Hypothalamus (tissue), 51 donors: ENCODE data around the gene PLXNA2.

Experiments used
- DNase-seq, 51 donors: peaks; one replicate each; lab custom pipeline; 2025; lab: John Stamatoyannopoulos, UW

PLXNA2 gene

GRCh38 chr1:208169081-208169879 lies 74.9 kb downstream of the PLXNA2 start:
- no peak for DNase-seq

DNA sequence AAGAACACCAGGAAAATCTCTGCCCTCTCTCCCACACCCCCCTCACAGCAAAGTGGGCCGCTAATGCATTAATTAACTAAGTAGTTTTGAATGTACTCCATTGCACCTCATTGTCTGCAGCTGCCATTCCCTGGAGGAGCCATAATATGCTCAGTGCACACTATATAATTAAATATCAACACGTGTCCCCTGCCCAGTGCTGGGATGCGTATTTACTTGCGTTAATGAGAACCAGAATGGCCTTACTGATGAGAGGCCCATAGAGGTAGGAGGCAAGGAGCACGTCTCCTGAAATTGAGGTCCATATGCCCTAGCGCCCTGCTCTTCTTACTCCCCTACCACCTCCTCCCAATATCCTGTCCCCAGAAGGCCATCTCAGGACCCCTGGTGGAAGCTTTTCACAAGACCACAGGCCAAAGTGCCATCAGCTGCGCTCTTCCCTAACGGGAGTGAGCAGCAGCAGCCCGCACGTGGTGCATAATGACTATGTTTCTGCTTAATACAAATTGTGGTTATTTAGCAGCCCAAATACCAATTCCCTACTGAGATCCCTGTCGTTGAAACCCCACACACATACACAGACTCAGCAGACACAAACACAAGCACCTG lies 76.8 kb downstream of the PLXNA2 start:
- no peak for DNase-seq

GRCh38 chr1:208166340-208167138 lies 77.6 kb downstream of the PLXNA2 start:
- DNase-seq: no peak

- no peak for DNase-seq
Observed at GRCh38 chr1:208165659-208166058, 78.5 kb downstream of the PLXNA2 start.

DNA sequence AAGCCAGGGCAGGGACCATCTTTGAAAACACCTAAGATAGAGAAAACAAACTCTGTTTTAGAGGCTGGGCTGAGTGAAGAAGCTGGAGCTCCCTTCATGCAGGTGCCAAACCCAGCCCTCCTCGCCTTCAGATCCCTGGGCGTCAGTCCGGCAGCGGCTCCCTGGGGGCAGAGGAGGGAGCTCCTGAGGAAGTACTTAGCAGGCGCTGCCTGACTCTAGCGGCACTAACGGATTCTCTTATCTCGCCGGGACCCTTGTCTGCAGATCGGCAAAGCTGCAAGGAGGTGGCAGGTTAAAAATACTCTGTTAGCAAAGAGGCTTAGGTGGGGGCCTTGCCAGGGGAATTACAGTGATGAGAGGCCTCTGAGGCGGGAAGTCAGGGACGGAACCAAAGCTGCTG lies 79.6 kb downstream of the PLXNA2 start:
- DNase-seq: no peak

DNA sequence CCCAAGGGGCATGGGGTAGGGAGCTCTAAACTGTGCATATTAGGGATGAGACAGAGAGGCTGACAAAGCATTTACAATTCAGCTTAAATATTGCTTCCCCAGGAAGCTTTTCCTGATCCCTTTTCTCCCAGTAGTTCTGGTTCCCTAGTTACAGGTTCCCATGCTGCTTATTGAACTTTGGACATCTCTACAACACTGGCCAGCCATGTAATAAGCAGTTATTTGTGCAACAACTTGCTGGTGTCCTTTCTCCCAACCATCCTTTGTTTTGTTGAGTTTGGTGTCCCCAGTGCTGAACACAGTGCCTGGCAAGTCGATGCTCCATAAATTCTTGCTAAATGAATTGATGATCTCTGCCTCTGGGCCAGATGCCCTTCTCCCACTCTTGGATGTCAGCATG lies 80.6 kb downstream of the PLXNA2 start:
- no peak for DNase-seq

- no peak for DNase-seq
Observed at GRCh38 chr1:208162903-208163302, 81.3 kb downstream of the PLXNA2 start.

GRCh38 chr1:208161656-208162375 lies 82.4 kb downstream of the PLXNA2 start:
- peak in 1 of 51 donors; percentile 30 for DNase-seq

GRCh38 chr1:208161005-208161404 lies 83.2 kb downstream of the PLXNA2 start:
- DNase-seq: no peak

DNA sequence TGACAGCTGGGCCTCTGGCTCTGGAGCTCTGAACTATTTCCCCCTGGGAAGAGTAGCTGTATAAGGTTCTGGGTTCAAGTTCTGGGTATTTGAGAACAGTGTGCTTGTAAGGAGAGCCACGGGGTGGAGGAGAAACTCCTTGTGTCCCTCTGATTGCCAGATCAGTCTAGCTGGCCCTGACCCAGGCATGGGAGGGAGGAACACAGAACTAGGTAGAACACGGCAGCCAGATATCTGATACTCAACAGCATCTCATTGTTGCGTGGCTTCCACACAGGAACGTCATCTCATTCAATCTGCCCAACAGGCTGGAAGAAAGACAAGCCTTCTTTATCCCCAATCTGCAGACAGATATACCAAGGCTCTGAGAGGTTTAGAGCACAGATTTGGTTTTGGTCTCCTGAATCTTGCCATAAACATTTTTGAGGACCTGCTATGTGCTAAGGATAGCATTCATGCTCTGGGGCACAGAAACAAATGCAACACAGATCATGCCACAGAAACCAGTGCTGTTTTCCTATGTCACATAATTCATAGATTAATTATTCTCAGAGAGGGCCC lies 83.8 kb downstream of the PLXNA2 start:
- no peak for DNase-seq

GRCh38 chr1:208159555-208160258 lies 84.5 kb downstream of the PLXNA2 start:
- DNase-seq: no peak

GRCh38 chr1:208158640-208159554 lies 85.3 kb downstream of the PLXNA2 start:
- no peak for DNase-seq

- peak in 1 of 51 donors; percentile 10 for DNase-seq
Observed at GRCh38 chr1:208157769-208158168, 86.4 kb downstream of the PLXNA2 start.

- no peak for DNase-seq
Observed at GRCh38 chr1:208156741-208157140, 87.4 kb downstream of the PLXNA2 start.

GRCh38 chr1:208156310-208156709 lies 87.9 kb downstream of the PLXNA2 start:
- no peak for DNase-seq

DNA sequence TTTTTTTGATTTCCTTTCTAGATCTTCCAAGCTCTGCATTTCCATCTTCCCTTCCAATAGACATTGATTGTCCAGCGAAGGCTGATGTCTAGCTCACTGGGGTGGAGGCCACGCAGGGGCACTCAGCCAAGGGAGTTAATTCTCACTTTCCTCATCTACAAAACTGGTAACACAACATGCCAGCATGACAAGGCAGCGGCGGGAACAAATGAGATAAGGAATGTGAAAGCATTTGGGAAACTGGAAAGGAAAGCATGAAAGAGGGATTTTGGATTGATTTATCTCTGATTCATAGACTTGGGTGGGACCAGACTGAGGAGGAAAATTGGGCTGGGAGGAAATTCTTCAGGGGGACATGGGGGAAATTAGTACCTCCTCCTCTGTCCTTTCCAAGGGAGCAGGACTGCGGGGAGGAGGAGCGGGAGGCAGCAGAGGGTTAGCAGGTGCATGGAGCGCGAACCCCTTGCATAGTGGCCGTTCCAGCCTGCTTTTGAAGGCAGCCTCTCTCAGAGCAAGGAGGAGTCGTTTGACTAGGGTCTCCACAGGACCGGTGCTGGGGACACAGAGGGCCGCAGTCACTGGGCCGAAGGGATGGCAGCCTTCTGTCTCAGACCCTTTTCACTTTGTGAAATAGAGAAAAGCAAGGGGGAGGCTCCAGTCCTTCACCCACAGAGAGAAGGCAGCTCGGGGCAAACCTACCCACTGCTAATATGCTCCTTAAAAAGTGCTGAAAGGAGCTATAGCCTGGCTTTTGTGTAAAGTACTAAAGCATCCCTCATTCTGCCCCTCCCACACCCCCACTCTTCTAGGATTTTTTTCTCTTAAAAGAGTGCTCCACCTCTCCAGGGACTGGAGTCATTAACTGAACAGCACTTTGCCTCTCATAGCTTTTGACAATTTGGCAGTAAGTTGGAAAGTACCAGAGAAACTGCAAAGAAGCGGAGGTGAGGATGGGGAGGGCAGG lies 89.2 kb downstream of the PLXNA2 start:
- no peak for DNase-seq

GRCh38 chr1:208154040-208154439 lies 90.1 kb downstream of the PLXNA2 start:
- DNase-seq: no peak

- DNase-seq: no peak
Observed at GRCh38 chr1:208153386-208153785, 90.8 kb downstream of the PLXNA2 start.
